Activated CD4-positive, CD25-positive, alpha-beta regulatory T cell treated with anti-CD3 and anti-CD28 coated beads, Interleukin-2, amount 50 U/mL, for 24 hours (primary cell): ENCODE data around the gene PTPRG.
"Not testable (repeated sequence)": the region's sequence is repeated elsewhere in the genome, so short reads cannot be mapped to it uniquely, and the experiment has no call there.

Source experiments
- ATAC-seq, 2 donors: fragments of 150-1000 bp; cut with Tn5 transposase; one replicate each; pipeline ENCODE4 v1.10.0; 2021; ENCODE audit warnings: mild to moderate bottlenecking in 1 of 2, moderate library complexity in 1 of 2

The PTPRG gene

DNA sequence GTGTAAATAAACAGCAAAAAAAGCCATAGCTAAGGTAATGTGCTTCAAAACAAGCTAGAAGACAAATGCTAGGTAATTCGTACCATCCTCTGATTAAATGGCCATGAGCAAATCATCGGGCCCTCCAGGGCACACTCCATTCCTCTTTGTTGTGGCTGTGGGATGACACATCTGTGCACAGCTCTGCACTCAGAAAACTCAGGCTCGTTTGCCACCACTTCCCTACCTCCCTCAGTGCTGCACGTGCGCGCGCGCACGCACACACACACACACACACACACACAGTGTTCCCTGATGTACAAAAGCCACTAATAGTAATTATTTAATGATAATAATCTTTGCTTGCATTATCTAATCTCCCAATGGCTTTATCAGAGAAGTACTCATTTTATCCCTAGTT, 475.4 kb downstream of the PTPRG start:
- no peak for ATAC-seq

DNA sequence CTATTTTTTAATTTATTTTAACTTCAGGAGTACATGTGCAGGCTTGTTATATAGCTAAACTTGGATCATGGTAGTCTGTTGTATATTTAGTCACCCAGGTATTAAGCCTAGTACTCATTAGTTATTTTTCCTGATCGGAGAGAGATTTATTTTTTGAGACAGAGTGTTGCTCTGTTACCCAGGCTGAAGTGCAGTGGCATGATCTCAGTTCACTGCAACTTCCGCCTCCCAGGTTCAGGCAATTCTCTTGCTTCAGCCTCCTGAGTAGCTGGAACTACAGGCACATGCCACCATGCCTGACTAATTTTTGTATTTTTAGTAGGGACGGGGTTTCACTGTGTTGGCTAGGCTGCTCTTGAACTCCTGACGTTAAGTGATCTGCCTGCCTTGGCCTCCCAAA, 477.4 kb downstream of the PTPRG start:
- ATAC-seq = not testable (repeated sequence)

GRCh38 chr3:62039586-62039985, 478.2 kb downstream of the PTPRG start:
- no peak for ATAC-seq

GRCh38 chr3:62041681-62042080, 480.3 kb downstream of the PTPRG start:
- no peak for ATAC-seq

GRCh38 chr3:62044874-62045411, 483.6 kb downstream of the PTPRG start:
- no peak for ATAC-seq

GRCh38 chr3:62046326-62046725, 485.0 kb downstream of the PTPRG start:
- no peak for ATAC-seq

- no peak for ATAC-seq
Observed at GRCh38 chr3:62048577-62048976, 487.2 kb downstream of the PTPRG start.

GRCh38 chr3:62049033-62049432, 487.7 kb downstream of the PTPRG start:
- ATAC-seq = no peak

DNA sequence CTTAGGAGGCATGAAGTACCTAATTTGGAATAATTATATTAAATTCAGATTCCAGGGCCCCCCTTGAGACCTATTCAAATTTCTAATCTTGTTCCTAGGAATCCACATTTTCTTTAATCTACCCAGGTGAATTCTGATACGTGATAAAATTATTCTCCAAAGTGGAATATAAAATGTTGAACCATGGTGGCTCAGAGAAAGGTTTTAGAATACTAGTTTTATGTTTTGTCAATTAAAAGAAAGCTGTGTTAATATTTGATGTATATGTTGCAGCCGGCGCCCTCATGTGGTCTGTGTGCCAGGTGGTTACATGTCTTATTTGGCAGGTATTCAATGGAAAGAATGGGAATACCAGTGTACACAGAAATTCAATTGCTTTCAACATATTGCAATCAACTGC, 490.1 kb downstream of the PTPRG start:
- no peak for ATAC-seq

DNA sequence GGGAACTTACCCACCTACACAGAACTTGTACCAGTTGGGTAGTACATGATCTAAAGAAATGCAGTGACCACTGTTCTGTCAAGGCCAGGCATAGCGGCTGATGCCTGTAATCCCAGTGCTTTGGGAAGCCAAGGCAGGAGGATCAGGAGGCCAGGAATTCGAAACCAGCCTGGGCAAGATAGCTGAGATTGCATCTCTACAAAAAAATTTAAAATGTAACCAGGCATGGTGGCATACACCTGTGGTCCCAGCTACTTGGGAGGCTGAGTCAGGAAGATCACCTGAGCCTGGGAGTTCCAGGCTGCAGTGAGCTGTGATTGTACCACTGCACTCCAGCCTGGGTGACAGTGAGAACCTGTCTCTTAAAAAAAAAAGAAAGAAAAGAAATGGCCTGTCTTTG, 491.0 kb downstream of the PTPRG start:
- ATAC-seq = no peak

DNA sequence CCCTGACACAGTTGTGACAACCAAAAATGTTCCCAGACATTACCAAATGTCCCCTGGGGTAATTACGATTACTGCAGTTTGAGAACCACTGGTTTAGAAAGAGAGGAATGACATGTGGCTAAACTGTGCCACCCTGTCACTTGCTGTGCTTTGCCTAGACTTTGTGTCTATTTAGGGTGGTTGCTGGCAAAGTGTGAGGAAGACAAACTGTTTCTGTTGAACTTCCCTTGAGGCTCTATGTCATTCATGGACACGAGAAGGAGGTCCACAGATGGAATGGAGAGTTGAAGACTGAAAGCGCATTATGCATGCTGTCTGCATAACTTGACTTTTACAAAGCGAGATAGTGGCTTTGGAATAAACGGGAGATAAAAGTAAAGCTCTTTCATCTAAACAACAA, 495.3 kb downstream of the PTPRG start:
- ATAC-seq = no peak

- ATAC-seq = no peak
Observed at GRCh38 chr3:62057339-62058047, 496.1 kb downstream of the PTPRG start.

GRCh38 chr3:62065985-62066693, 504.8 kb downstream of the PTPRG start:
- no peak for ATAC-seq

DNA sequence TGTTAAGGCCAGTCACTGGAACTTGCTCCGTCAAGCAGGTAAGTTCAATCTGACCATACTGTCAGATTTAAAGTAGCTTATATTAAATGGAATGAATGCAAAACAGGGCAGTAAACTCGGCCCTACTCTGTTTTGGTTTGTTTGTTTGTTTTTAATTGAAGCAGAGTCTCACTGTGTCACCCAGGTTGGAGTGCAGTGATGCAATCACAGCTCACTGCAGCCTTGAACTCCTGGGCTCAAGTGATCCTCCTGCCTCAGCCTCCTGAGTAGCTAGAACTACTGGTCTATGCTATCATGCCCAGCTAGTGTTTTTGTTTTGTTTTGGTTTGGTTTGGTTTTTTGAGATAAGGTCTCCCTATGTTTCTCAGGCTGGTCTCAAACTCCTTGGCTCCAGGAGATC, 507.0 kb downstream of the PTPRG start:
- ATAC-seq = no peak

- no peak for ATAC-seq
Observed at GRCh38 chr3:62070891-62071290, 509.5 kb downstream of the PTPRG start.

- no peak for ATAC-seq
Observed at GRCh38 chr3:62073038-62073437, 511.7 kb downstream of the PTPRG start.

DNA sequence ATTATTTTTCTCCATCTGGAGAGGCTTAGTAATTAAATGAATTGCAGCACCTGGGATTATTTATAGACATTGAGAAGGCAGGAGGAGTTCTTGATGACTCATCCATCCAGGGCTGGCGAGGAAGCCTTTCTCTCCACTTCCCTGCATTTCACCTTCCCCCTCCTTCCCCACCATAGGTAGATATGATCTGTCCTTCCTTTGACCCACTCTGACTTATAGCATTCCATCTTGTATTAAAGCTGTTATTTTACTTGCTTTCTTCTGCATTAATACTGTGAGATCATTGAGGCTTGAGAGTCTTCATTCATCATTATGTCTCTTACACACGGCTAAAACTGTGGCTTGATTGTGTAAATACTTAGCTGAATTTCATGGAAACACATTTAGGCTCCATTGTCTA, 523.2 kb downstream of the PTPRG start:
- ATAC-seq = no peak

GRCh38 chr3:62088472-62089104, 527.2 kb downstream of the PTPRG start:
- ATAC-seq = no peak

- no peak for ATAC-seq
Observed at GRCh38 chr3:62090066-62090465, 528.7 kb downstream of the PTPRG start.

DNA sequence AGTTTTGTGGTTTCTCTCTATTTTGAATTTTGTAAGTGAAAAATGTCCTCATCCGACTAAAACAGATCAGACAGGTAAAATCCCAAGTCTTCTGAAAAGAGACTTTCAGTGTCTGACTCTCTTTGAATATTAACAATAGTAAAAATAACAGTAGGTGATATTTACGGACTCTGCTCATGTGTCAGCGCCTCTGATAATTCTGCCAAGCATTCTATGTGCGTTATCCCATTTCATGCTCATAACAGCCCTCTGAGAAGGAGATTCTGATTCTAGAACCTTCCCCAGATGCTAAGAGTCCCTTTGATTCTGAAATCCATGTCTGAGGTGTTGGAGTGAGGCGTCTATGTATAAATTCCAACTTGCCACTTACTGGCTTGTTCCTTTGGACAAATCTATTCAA, 529.1 kb downstream of the PTPRG start:
- no peak for ATAC-seq

DNA sequence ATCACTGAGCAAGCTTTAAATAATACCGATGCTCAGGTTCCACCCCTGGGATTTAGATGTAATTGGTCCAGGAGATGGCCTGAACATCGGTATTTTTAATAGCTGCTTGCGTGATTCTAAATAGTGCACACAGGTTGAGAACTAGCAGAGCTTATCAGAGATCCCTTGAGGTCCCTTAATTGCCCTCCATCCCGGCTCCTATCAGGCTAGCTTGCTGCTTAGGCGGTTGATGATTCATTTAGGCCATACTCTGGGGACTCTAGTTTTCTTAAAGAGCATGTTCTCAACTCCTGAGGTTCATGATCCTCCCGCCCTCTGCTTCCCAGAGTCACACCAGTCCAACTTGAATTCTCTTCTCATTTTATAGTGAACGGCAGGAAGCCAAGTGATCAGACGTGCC, 531.7 kb downstream of the PTPRG start:
- no peak for ATAC-seq

GRCh38 chr3:62094461-62094860, 533.1 kb downstream of the PTPRG start:
- ATAC-seq = no peak

DNA sequence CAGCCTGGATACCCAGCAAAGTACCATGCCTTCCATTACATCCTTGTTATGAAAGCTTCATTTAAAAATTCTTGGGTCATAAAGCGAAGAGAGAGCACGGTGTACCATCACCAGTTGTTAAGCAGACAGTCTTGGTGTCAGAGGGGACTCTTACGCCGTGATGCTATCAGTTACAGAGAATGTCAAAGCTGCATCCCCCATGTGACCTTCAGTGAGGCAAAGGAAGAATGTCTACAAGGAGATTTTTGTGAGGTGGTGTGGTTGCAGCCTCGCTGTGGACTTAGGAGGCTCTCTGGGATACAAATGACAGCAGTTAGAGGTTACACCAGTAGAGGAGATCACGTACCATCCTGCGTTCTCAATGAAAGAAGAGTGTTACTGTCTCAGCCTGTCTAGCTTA, 533.7 kb downstream of the PTPRG start:
- no peak for ATAC-seq

DNA sequence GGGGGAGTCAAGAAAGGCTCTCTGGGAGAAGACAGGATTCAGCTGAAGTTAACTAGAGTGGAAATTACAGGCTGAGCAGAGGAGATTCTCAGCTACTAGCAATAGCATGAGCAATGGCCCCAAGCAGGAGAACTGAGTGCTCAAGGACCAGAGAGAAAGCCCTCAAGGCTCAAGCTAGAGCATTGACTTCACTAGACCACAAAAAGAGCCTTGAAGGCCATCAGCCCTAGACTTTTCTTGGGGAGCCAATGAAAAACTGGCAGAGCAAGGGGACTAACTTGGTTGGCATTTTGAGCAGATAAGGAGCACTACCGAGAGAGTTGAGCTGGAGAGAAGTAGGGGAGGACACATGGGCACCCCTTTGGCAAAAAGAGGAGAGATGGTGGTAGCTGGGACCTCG, 534.4 kb downstream of the PTPRG start:
- ATAC-seq = no peak
